Caki2 (cell line): Measurements from ENCODE around the gene ESCO1. TPM values are rescaled to one million over a fixed set of nuclear protein-coding genes. Genes with fewer than 3 reads are reported as not detected.
A peak's percentile ranks its signal among the peaks of the same experiment; 100 is the strongest.
"Not testable (repeated sequence)": the region's sequence is repeated elsewhere in the genome, so short reads cannot be mapped to it uniquely, and the experiment has no call there.

Experiments
- DNase-seq: peaks from one replicate; pipeline ENCODE4 v3.0.0-alpha.2; 2015; ENCODE audit warnings: low read depth
- in situ Hi-C: cut with HindIII; loops from 2 replicates; pipeline ENCODE4 v1.10.0; 2016; ENCODE audit warnings: low sequenced_read_pairs, low pct_unique_long_range_greater_than_20kb, mixed read lengths
- total RNA-seq: library from RNA; depleted of rRNA; stranded (reverse); fragments of >200 nt; shearing (Covaris generic); gene quantifications from 2 replicates; pipeline ENCODE4 v1.2.3, GENCODE V29; 2014; ENCODE audit warnings: low replicate concordance; rRNA removed

Gene ESCO1
- 10.0 and 11.8 TPM in 2 replicates for total RNA-seq

GRCh38 chr18:21600526-21601410 lies at the start of gene ESCO1:
ESCO1 (minus strand) TSS chr18:21600704; CDS start chr18:21574843, 25,861 bp downstream.
- in situ Hi-C loops = no loop called here
- peak; percentile 96 for DNase-seq

- in situ Hi-C loops, DNase-seq: not testable (repeated sequence)
These were observed 39.9 kb upstream of the ESCO1 start for GRCh38 chr18:21640375-21640774.

- in situ Hi-C loops = no loop called here
- DNase-seq = no peak
These were observed 38.3 kb upstream of the ESCO1 start for GRCh38 chr18:21638822-21639221.

- in situ Hi-C loops = no loop called here
- DNase-seq = no peak
These were observed 36.3 kb upstream of the ESCO1 start for GRCh38 chr18:21636769-21637168.

- no peak for DNase-seq
- in situ Hi-C loops = no loop called here
These were observed 34.2 kb upstream of the ESCO1 start for GRCh38 chr18:21634588-21635199.

- in situ Hi-C loops = no loop called here
- no peak for DNase-seq
These were observed 31.9 kb upstream of the ESCO1 start for GRCh38 chr18:21632393-21632792.

GRCh38 chr18:21629089-21629832 lies 28.8 kb upstream of the ESCO1 start:
- in situ Hi-C loops = no loop called here
- no peak for DNase-seq

- DNase-seq, in situ Hi-C loops: not testable (repeated sequence)
These were observed 21.1 kb upstream of the ESCO1 start for GRCh38 chr18:21621640-21622039.

- DNase-seq = peak; percentile 87
- in situ Hi-C loops = no loop called here
These were observed 11.9 kb upstream of the ESCO1 start, which contains the start of gene SNRPD1 for GRCh38 chr18:21612125-21613039. SNRPD1 (plus strand) TSS chr18:21612314; CDS start chr18:21612430, 116 bp downstream.

GRCh38 chr18:21611401-21612124 lies 11.1 kb upstream of the ESCO1 start:
- in situ Hi-C loops, DNase-seq: not testable (repeated sequence)

GRCh38 chr18:21605213-21605612 lies 4.7 kb upstream of the ESCO1 start:
- in situ Hi-C loops = no loop called here

GRCh38 chr18:21604671-21605070 lies 4.2 kb upstream of the ESCO1 start:
- in situ Hi-C loops = no loop called here

More at GRCh38 chr18:21605213-21605612, 4.7 kb upstream of the ESCO1 start:
- DNase-seq = no peak

GRCh38 chr18:21602299-21602587 lies 1.7 kb upstream of the ESCO1 start:
- no peak for DNase-seq
- in situ Hi-C loops = no loop called here

More at GRCh38 chr18:21604671-21605070, 4.2 kb upstream of the ESCO1 start:
- no peak for DNase-seq

GRCh38 chr18:21599585-21600525 lies 649 bp downstream of the ESCO1 start:
- no peak for DNase-seq
- in situ Hi-C loops = no loop called here

- DNase-seq = peak; percentile 27
- in situ Hi-C loops = no loop called here
These were observed 1.5 kb downstream of the ESCO1 start for GRCh38 chr18:21598726-21599584.
